Peyer's patch (tissue), 4 donors: ENCODE results near the gene ATP1A1.

Experiments
- CTCF ChIP-seq, 6 experiments: fragments of 450-650 bp in 4 of 6; fragments of 200-600 bp in 2 of 6; sonication (generic) in 1 of 6; IDR thresholded peaks; one replicate each; pipeline ENCODE4 v1.5.1; 2017 to 2019; ENCODE audit warnings: antibody characterized with exemption in 6 of 6, mild to moderate bottlenecking in 3 of 6, moderate library complexity in 1 of 6
- POLR2A ChIP-seq, 2 donors: fragments of 450-650 bp; IDR thresholded peaks; one replicate each; pipeline ENCODE4 v1.5.1; 2017; ENCODE audit warnings: antibody characterized with exemption in 2 of 2, mild to moderate bottlenecking in 2 of 2, moderate library complexity in 2 of 2

DNA sequence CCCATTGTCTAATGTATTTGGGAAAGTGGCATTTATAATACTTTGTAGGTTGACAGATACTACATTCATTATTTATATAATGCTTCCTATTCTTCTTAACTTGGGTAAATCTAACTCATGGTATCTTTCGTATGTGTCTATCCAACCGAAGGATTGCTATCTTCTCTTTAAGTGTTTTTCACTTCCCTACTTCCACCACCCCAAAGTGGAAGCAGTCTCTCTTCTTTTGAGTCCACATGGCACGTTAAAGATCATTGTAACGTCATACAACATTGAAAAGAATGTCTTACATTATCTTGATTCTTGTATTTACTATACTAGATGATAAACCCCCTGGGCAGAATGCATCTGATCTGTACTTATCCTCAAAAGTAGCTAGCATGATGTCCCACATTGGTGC, 21.2 kb downstream of the ATP1A1 start:
- TF ChIP-seq CTCF (IDR thresholded peaks at IDR 0.05) (no peak), POLR2A (IDR thresholded peaks at IDR 0.05) (no peak)
